ENCODE measurements around the gene S1PR3.

S1PR3 gene

DNA sequence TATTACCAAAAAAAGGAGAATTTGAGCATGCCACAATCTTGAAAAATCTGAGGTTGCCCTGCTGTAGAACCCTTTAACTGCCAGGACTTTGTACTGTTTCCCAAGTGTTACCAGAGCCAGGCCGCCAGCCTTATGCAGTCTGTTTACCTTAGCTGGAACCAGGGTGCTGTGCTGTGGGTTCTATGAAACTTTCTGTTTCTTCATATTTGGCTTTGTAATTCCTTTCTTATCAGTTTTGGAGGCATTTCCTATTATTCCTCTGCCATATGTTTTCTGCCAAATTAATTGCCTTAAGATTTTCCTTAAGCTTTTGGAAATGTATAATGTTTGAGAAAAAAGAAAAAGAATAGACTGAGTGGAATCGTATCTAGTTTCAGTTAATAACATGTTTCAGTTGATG, 2.1 kb downstream of the S1PR3 start:
- no peak for DNase-seq

DNA sequence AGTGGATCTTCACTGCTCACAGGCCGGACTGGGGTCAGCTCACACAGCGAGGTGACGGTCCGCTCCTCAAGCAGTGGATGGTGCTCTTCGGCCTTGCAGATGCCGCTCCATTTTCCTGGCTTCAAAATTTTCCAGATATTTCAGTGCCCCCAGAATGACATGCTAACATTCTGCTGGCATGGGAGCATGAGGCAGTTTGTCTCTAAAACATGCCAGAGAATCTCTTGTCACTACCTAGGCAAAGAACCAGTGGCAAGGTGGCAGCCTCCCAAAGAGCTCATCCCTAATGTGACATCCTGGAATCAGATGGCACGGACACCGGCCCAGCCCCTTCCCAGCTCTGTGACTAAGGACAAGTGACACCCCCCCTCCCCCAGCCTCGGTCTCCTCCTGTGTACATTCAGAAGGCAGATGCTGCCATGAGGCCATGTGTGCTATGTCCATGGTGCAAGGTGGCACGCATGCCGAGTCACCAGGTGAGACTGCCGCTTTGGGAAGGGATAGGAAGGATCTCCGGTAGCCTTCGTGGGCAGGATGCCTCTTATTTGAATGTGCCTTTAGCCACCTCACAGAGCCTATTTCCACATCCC, 2.7 kb downstream of the S1PR3 start:
- DNase-seq: no peak

DNA sequence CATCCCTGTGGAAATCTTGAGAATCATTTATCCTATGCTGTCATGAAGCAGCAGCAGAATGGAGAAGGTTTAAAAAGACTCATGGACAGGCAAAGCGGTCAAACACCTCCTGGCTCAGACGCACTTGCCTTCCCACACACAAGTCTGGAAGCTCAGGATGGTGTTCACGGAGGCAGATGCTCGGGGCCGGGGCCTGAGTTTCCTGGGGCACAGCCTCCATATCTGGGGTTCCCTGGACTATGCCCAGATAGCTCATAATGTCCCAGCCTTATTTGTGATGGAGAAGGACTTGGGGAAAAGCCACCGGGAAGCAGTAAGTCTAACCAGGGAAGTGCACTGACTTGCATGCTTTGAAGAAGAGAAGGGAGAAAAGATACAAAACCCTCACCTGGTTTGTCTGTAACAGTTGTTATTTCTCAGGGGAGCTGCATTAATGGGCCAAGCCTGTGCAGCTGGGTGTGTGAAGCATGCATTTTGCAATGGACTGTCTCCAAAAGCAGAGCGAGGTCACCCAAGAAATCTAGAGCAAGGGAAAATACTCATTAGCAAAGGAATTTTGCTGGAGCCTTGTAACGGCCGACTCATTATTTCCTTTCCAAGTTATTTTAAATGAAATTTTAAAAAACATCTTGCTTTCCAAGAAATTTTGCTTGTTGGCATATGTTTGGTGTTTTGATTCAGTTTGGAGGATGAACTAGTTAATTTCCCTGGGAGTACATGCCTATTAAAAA, 3.4 kb downstream of the S1PR3 start:
- no peak for DNase-seq

DNA sequence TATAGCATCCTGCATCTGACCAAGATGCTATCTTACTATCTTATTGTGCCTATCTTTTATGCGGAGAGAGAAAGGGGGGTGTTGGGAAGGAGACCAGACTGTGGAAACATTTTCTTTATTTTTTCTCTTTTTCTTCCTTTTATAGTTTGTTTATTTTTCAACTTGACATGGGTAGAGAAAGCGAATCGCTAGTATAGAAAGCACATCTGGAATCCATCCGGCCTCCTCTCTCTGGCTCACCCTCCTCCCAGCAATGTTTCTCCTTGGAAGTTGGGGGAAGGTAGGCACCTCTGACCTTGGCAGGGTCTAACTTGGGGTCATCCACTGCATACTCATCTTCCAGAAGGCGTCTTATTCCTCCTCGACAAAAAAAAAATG, 3.9 kb downstream of the S1PR3 start:
- DNase-seq: no peak

DNA sequence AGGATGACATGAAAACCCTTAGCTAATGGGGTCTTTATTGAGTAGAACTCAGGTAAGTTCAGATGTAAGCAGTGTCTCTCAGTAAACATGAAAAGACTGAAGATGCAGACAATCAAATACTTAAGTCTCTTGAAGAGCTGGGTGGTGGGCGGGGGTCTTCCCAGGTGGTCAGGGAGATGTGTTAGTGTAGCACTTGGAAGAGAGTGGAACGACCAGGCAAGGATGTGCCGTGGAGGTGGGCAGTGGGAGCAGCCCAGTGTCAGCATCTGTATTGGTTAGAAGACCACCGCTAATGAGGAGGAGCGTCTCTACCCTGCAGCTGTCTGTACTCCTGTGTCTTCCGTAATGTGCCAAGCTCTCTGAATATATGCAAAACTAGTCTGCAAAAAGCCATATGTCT, 4.4 kb downstream of the S1PR3 start:
- no peak for DNase-seq

DNA sequence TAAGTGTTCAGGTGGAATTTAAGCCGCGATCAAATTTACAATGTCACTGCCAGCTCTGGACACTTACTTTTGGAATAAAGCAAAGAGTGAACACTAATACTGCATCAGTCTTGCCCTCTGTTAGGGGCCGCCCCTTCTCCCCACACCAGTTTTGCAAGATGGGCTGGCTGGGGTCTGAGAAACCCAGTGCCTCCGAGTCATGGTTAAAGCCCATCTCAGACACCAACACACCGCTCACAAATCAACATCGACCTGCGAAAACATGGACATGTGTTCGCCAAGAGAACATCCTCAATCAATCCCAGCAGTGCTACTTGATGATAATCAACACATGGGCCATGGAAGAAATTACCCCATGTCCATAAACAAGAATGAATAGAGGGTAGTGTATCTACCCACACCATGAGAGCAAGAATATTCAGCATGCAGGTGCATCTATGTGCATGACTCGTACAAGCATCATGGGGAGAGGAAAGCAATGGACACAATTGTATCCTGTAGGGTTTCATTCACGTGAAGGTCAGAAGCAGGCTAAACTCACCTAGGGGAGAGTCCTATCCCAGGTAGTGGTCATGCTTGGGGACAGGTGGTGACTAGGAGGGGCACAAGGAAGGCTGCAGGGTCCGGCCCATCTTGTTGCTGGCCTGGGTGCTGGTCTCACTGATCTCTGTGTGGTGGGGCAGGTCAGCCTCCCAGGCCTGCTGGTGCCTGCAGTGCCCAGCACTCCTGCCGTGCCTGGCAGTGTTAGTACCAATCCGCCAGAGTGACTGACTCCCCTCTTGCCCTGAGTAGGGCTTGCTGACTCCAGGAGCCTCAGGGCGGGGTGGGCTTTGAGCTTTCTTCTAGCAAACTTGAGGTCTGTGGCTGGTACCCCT, 5.0 kb downstream of the S1PR3 start:
- DNase-seq: no peak

DNA sequence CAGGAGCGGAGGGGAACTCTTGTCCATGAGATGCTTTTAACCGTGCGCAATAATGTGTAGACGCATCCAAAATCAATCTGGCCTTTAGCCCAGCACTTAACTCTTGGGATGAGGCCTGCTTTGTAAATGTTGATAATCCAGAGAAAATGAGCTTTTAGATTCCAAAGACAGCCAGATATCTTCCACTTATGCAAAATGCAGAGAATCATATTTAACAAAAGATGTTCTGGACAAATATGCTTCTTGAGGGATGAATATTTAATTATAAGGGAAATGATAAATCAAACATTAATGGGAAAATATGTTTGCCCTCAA, 5.6 kb downstream of the S1PR3 start:
- DNase-seq: no peak

DNA sequence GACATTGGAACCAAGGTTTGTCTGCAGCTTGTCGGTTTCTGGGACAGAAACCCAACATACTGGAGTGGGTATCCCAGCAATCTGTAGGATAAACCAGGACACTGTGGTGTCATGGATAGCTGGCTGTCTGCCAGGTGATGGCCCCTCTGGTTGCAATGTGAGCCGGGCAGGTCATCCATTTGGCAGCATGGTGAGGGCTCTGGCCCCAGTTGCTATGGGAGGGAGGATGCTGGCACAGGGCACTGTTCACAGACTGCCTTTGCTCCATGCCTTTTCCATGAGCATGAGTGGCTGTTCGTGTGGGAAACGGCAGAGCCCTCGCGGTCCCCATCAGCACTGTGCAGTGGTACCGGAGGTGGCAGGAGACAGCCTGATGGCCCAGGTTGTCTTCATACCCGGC, 6.4 kb downstream of the S1PR3 start:
- no peak for DNase-seq

DNA sequence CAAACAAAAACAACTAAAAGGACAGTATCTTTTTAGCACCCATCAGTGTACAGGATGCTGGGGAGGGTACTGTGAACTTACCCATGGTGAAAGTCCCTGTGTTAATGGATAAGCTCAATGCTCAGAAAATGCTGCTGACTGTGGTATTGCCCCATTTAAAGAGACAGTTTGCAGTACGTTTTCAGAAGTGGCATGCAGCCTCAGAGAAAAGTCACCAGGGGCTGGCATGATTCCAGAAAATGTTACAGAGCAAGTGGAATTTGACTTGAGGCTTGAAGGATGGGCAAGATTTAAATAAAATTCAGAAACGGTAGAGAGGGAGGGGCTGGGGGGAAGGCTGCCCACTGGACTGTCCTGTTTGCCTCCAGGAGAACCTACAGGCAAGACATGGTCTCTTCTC, 7.2 kb downstream of the S1PR3 start:
- no peak for DNase-seq

DNA sequence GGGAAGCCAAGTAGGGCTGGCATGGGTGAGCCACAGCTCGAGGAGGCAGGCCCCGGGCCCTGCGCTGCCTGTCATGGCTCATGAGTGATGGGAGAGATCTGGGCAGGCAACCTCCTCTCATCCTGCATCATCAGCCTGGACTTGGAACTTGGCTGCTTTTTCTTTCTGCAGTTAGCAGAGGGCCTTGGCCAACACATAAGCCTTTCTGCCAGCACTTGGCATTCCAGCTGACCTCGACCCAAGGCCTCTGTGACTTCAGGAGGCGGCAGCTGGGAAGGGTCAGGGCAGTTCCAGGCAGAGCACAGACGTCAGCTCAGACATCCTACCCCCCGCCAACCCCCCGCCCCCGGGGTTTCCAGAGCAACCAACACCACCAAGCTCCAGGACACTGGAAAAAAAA, 7.6 kb downstream of the S1PR3 start:
- no peak for DNase-seq

DNA sequence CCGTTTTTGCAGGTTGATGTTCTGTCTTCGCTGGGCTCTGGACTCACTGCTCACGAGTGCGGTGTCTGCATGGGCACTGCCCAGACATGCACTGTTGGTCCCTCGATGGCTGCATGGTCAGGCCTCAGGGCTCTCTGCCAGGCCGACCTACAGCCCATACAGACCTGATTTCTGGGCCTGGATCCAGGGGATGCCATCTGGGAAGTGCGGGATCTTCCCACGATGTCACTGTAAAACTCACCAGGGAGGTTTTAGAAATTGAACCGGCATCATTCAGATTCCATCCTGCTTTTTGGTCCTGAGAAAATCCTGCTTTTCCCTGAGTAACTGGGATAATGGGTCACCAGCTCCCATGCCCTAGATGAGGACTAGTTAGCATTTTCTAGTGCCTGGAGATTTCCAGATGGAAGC, 9.1 kb downstream of the S1PR3 start:
- no peak for DNase-seq

DNA sequence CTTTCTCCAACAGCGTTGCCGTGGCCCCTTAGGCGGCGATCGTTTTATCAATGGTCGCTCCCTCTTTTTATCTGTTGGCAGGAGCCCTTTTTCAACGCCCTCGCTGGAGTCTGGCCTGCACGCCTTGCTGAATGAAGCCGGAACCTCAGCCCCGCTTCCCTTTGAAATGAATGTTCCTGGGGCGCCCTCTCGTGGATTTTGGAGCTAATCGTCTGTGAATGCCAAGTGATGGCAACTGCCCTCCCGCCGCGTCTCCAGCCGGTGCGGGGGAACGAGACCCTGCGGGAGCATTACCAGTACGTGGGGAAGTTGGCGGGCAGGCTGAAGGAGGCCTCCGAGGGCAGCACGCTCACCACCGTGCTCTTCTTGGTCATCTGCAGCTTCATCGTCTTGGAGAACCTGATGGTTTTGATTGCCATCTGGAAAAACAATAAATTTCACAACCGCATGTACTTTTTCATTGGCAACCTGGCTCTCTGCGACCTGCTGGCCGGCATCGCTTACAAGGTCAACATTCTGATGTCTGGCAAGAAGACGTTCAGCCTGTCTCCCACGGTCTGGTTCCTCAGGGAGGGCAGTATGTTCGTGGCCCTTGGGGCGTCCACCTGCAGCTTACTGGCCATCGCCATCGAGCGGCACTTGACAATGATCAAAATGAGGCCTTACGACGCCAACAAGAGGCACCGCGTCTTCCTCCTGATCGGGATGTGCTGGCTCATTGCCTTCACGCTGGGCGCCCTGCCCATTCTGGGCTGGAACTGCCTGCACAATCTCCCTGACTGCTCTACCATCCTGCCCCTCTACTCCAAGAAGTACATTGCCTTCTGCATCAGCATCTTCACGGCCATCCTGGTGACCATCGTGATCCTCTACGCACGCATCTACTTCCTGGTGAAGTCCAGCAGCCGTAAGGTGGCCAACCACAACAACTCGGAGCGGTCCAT, 10.0 kb downstream of the S1PR3 start:
- no peak for DNase-seq

DNA sequence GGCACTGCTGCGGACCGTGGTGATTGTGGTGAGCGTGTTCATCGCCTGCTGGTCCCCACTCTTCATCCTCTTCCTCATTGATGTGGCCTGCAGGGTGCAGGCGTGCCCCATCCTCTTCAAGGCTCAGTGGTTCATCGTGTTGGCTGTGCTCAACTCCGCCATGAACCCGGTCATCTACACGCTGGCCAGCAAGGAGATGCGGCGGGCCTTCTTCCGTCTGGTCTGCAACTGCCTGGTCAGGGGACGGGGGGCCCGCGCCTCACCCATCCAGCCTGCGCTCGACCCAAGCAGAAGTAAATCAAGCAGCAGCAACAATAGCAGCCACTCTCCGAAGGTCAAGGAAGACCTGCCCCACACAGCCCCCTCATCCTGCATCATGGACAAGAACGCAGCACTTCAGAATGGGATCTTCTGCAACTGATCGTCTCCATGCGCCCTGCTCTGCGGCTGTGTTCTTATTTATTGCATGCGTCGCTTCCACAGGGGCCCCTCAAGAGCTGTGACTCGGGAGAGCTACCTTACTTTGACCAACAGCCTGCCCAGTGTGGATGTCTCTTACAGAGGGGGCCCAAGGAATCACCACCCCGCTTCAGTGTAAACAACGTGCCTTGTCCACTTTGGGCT, 10.8 kb downstream of the S1PR3 start:
- no peak for DNase-seq

DNA sequence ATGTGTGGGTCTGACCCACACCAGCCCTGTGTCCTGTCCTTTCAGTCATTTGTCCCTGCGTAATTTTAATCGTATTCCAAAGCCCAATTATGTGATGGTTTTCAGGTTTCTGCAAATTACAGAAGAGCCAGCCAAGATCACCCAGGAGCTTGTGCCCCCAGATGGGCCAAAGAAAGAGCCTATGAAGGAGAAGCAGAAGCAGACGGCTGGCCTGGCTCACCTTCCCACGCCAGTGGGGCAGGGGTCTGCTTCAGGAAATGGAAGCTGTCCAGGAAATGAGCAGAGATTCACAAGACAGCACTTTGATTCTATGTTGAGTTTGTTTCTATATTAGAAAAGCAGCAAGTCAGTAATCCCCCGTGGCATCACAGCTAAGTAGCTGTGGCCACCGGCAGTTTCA, 11.7 kb downstream of the S1PR3 start:
- DNase-seq: no peak

DNA sequence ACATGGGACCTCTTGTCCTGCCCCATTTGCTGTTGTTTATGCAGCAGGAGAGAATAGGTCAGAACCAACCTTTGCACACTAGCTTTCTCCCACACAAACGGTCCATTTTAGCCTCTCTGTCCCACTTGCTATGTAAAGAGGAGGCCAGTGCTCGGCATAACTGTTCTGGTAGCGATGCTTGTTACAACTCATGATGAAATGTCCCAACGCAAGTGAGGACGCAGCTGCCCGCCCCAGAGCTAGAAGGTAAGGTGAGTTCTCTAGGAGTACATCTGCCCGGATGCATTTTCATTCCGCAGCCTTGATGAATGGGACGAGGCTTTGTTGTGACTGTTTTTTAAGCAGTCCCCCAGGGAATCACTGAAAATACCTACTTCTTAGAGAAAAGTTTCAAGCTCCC, 14.1 kb downstream of the S1PR3 start:
- DNase-seq: no peak

DNA sequence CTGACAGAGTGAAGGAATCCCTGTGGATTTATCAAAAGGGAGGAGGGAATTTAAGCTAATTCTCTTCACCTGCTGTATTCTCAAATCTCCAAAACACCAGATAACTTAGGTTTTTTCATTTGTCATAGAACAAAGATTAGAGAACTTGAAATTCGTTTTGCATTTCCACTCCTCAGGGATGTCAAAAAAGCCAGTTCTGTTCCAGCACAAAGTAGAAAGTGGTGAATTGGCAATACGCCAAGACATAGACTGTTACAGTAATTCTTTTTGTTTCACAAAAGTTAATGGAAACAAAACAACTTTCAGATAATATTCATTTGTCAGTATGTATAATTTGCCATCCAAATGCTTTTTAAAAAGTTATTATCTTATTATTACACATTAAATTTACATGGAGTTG, 15.0 kb downstream of the S1PR3 start:
- no peak for DNase-seq

DNA sequence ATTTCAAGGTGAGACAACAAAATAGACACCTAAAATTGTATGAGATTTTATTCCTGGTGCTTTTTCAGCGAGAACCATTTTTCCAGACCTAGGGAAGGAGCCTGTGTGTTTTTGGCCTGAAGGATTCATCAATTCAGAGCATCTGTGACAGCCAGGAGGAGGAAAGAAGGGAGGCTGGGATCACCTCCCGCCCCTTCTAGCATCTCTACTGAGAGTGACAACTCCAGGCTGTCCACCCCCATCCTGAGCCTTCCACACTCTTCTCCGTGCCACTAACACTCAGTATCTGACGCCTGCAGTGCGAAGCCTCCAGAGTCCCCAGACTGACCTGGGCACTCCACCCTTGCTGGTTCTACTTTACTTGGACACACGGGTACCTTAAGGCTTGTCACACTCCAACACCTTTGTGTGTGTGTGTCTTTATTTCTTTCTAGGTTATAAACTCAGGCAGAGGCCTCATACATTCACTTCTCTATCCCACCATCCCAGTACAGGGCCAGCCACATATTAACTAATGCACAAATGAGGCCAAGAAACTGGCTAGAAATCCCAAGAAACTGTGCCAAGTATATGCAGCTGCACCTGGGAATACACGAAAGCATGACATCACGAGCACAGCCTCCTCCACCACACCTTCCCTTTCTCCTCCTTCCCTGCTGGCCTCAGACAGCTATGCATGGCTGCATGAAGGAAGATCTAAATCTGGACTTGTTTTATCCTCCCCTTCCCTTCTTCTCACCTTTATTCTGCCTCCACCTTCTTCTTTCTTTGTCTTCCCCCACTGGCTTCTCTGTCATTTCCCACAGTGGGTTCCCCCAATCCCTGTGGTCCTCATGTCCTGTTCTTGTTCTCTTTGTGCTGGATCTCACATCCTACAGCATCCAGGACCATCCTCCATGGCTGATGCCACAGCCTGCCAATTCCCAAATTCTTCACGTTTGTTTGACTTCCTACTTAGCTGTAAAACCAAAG, 16.0 kb downstream of the S1PR3 start:
- DNase-seq: no peak

DNA sequence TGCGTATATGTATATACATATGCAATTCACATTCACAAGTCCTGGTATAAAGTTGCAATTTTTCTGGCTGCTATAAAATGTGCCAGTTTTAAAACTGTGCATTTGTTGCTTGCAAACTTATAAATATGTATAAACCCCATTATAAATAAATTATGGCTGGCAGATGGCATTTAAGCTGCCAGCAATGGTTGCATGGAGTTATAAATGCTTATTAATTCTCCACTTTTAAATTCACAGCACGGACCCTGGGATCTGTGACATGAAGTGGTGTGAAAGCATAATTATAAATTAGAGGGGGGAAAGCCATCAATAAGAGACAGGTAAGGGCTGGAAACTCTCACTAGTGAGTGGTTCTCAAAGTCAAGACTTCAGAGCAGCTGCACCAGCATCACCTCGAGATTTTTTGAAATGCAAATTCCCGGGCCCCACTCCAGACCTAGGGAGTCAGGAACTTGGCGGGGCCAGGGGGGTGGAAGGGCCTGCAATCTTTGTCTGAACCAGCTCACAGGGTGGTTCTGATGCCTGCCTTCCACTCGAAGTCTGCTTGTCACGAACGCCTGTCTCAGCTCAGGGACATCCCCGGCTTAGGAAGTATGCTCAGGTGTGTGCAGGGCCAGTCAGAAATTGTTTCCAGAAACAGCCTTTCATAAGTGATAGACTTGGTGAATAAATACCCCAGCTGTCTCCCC, 16.9 kb downstream of the S1PR3 start:
- no peak for DNase-seq

DNA sequence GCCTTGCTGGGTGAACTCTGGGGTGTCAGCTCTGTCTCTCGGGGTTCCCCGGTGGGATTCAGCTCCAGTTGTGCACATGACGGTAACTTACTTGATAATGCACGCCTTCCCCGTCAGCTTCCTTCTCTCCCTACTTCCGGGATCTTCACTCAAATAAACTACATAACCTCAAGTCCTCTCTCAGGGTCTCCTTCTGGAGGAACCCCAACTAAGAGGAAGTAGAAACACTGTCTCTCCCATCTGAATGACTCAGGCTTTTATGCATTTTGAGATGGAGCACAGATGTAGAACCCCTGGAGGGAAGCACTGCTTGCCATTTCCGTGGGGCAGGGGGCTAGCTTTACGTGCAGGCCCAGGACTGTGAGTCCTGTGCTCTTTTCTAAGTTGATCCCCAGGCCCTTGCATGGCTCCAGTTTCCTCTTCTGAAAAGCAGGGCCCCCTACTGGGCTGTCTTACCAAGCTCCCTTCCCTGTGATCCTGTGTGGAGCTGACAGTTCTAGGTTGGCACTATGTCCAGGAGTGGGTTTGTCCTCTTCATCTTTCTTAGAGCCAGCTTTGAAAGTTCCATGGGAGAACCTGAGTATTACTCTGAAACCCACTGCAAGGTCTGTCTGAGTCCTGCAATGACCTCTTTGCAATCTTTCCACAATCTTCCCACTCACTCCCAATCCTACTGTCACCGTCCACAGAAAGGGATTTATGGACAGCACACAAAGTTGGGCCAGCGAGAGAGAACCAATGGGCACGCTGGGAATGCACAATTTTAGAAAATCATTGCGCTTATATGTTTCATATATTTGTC, 17.7 kb downstream of the S1PR3 start:
- no peak for DNase-seq

DNA sequence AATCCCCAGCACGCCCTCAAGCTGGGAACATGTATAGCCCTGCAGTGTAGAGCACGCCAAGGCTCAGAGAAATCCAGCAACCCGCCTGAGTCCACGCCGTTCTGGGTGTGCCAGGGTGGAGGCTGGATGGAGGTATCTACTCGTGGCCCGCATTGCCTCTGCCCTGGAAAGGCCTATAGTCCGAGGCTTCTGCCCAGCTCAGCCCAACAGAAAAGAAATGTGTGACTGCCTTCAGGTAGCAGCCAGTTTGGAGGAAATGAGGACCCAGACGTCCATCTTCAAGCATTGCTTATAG, 18.2 kb downstream of the S1PR3 start:
- DNase-seq: no peak
